HEK293T (cell line): ENCODE data around the gene ZNF513.

Experiments used
- ARNT ChIP-seq: fragments of 450-650 bp; IDR thresholded peaks from 2 replicates; pipeline ENCODE4 v1.6.1; 2017; ENCODE audit warnings: mild to moderate bottlenecking
- BHLHE40 ChIP-seq: fragments of 450-650 bp; IDR thresholded peaks from 2 replicates; pipeline ENCODE4 v1.6.1; 2016; ENCODE audit warnings: mild to moderate bottlenecking, moderate library complexity, borderline replicate concordance
- ELF4 ChIP-seq: fragments of 450-650 bp; IDR thresholded peaks from 2 replicates; pipeline ENCODE4 v1.6.1; 2017; ENCODE audit warnings: antibody characterized with exemption
- FOXA1 ChIP-seq: fragments of 450-650 bp; IDR thresholded peaks from 2 replicates; pipeline ENCODE4 v1.6.1; 2016; ENCODE audit warnings: mild to moderate bottlenecking
- FOXK2 ChIP-seq: fragments of 450-650 bp; IDR thresholded peaks from 2 replicates; pipeline ENCODE4 v1.6.1; 2016; ENCODE audit warnings: mild to moderate bottlenecking
- HDGF ChIP-seq: fragments of 450-650 bp; IDR thresholded peaks from 2 replicates; pipeline ENCODE4 v1.6.1; 2017; ENCODE audit warnings: antibody characterized with exemption, borderline replicate concordance
- L3MBTL2 ChIP-seq: fragments of 450-650 bp; conservative IDR thresholded peaks from 2 replicates; pipeline ENCODE4 v1.6.1; 2016; ENCODE audit warnings: mild to moderate bottlenecking
- SP1 ChIP-seq: fragments of 450-650 bp; IDR thresholded peaks from 2 replicates; pipeline ENCODE4 v1.6.1; 2017
- SUZ12 ChIP-seq: fragments of 450-650 bp; IDR thresholded peaks from 2 replicates; pipeline ENCODE4 v1.6.1; 2016; ENCODE audit warnings: mild to moderate bottlenecking
- TARDBP ChIP-seq: fragments of 450-650 bp; IDR thresholded peaks from 2 replicates; pipeline ENCODE4 v1.6.1; 2016
- ZNF384 ChIP-seq: fragments of 450-650 bp; IDR thresholded peaks from 2 replicates; pipeline ENCODE4 v1.6.1; 2016
- TF ChIP-seq, protein P1 (sequence below): fragments of 450-650 bp; IDR thresholded peaks from 2 replicates; pipeline ENCODE4 v1.6.1; 2016

GRCh38 chr2:27427863-27428212 lies 47.3 kb upstream of the ZNF513 start:
- TF ChIP-seq FOXA1: no peak
- TF ChIP-seq ZNF384: no peak
- TF ChIP-seq FOXK2: no peak
- TF ChIP-seq TARDBP: no peak
- no peak for TF ChIP-seq ARNT
- TF ChIP-seq BHLHE40: no peak
- no peak for TF ChIP-seq SUZ12
- no peak for TF ChIP-seq ELF4
- TF ChIP-seq SP1: no peak
- no peak for TF ChIP-seq HDGF
- TF ChIP-seq, protein P1, sequence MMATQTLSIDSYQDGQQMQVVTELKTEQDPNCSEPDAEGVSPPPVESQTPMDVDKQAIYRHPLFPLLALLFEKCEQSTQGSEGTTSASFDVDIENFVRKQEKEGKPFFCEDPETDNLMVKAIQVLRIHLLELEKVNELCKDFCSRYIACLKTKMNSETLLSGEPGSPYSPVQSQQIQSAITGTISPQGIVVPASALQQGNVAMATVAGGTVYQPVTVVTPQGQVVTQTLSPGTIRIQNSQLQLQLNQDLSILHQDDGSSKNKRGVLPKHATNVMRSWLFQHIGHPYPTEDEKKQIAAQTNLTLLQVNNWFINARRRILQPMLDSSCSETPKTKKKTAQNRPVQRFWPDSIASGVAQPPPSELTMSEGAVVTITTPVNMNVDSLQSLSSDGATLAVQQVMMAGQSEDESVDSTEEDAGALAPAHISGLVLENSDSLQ: no peak
- 0 out of 2 replicates have a peak, but pooled peaks have one; percentile 2 for TF ChIP-seq L3MBTL2
